Measurements from ENCODE around the gene PCTP.

GRCh38 chr17:55768936-55769624, 18.2 kb downstream of the PCTP start:
- TF ChIP-seq CTCF (IDR thresholded peaks at IDR 0.05): no peak
- TF ChIP-seq POLR2A (IDR thresholded peaks at IDR 0.05): no peak

All from lower leg skin (tissue), 3 donors.